GM12878 (cell line): Measurements from ENCODE around the gene TEC. TPM values are rescaled to one million over a fixed set of nuclear protein-coding genes. Genes with fewer than 3 reads are reported as not detected.

Experiments
- ATF7 ChIP-seq: fragments of 450-650 bp; IDR thresholded peaks from 2 replicates; pipeline ENCODE4 v1.6.1; 2016; ENCODE audit warnings: low read depth, mild to moderate bottlenecking
- BHLHE40 ChIP-seq, 2 experiments: fragments of 450-650 bp in 1 of 2; IDR thresholded peaks; 2 replicates each; pipeline ENCODE4 v1.6.1; 2011 to 2017; ENCODE audit warnings: low read depth in 2 of 2, borderline replicate concordance in 1 of 2, improper control_type of control experiment in 1 of 2, low read length in 1 of 2, mild to moderate bottlenecking in 1 of 2
- CBX5 ChIP-seq: sonication (generic); IDR thresholded peaks from 2 replicates; pipeline ENCODE4 v1.6.1; 2016; ENCODE audit warnings: low read depth, moderate library complexity, mild to moderate bottlenecking, inconsistent platforms
- CEBPZ ChIP-seq: fragments of 150-350 bp; IDR thresholded peaks from 2 replicates; pipeline ENCODE4 v1.6.1; 2016; ENCODE audit warnings: low read depth, low read length
- E2F8 ChIP-seq: fragments of 450-650 bp; IDR thresholded peaks from 2 replicates; pipeline ENCODE4 v1.6.1; 2018; ENCODE audit warnings: mild to moderate bottlenecking, low read depth, moderate library complexity; ENCODE audit not compliant: partially characterized antibody
- EED ChIP-seq: sonication (generic); IDR thresholded peaks from 2 replicates; pipeline ENCODE4 v1.6.1; 2016; ENCODE audit warnings: antibody characterized with exemption, low read depth
- HDAC6 ChIP-seq: fragments of 200-600 bp; sonication (generic); IDR thresholded peaks from one replicate; pipeline ENCODE4 v1.8.0; 2017; ENCODE audit warnings: antibody characterized with exemption; ENCODE audit not compliant: unreplicated experiment
- JUNB ChIP-seq: IDR thresholded peaks from 2 replicates; pipeline ENCODE4 v1.6.1; 2016; ENCODE audit warnings: antibody characterized with exemption, mild to moderate bottlenecking
- NBN ChIP-seq: fragments of 450-650 bp; IDR thresholded peaks from 2 replicates; pipeline ENCODE4 v1.6.1; 2016
- NR2C1 ChIP-seq: fragments of 450-650 bp; IDR thresholded peaks from 2 replicates; pipeline ENCODE4 v1.6.1; 2017; ENCODE audit warnings: antibody characterized with exemption, mild to moderate bottlenecking, moderate library complexity
- PAX5 ChIP-seq: IDR thresholded peaks from 2 replicates; pipeline ENCODE4 v1.6.1; 2011; ENCODE audit warnings: low read depth, low read length, borderline replicate concordance
- POLR2A ChIP-seq: IDR thresholded peaks from 2 replicates; pipeline ENCODE4 v1.6.1; 2011; ENCODE audit warnings: low read depth, mild to moderate bottlenecking, low read length
- RUNX3 ChIP-seq: IDR thresholded peaks from 2 replicates; pipeline ENCODE4 v1.6.1; 2012; ENCODE audit warnings: low read length, inconsistent platforms
- SPI1 ChIP-seq: IDR thresholded peaks from 2 replicates; pipeline ENCODE4 v1.6.1; 2011; ENCODE audit warnings: low read depth, mild to moderate bottlenecking, low read length, moderate library complexity, borderline replicate concordance; ENCODE audit not compliant: insufficient read depth
- TAF1 ChIP-seq: IDR thresholded peaks from 2 replicates; pipeline ENCODE4 v1.6.1; 2011; ENCODE audit warnings: mild to moderate bottlenecking, low read depth, low read length, borderline replicate concordance
- TBL1XR1 ChIP-seq: IDR thresholded peaks from 2 replicates; pipeline ENCODE4 v1.6.1; 2012; ENCODE audit warnings: low read depth, low read length, improper control_type of control experiment
- TCF3 ChIP-seq: IDR thresholded peaks from 2 replicates; pipeline ENCODE4 v1.6.1; 2012; ENCODE audit warnings: low read depth, mild to moderate bottlenecking, low read length, borderline replicate concordance; ENCODE audit not compliant: insufficient read depth
- WRNIP1 ChIP-seq: IDR thresholded peaks from 2 replicates; pipeline ENCODE4 v1.6.1; 2011; ENCODE audit warnings: low read depth, low read length, improper control_type of control experiment, borderline replicate concordance
- ZSCAN29 ChIP-seq: fragments of 450-650 bp; IDR thresholded peaks from 2 replicates; pipeline ENCODE4 v1.6.1; 2017; ENCODE audit warnings: mild to moderate bottlenecking, moderate library complexity
- polyA plus RNA-seq, 11 experiments: library from polyadenylated mRNA; depleted of rRNA in 4 of 11; unstranded in 6 of 11; stranded (reverse) in 5 of 11; fragments of >200 nt; fragmentation: Nextera tagmentation in 4 of 11; fragmentation: Illumina TruSeq in 1 of 11; extraction: Ambion mirVana in 4 of 11; extraction: Trizol in 1 of 11; gene quantifications; 1 replicate in 1 of 11; 2 replicates in 10 of 11; pipeline versions ENCODE4 v1.2.1 to v1.2.3, GENCODE V29; 2011 to 2016; ENCODE audit warnings: inconsistent platforms in 2 of 11, missing spikeins in 2 of 11, low read depth in 1 of 11
- total RNA-seq, 4 experiments: library from RNA; depleted of rRNA in 3 of 4; stranded (reverse); fragments of >200 nt in 3 of 4; fragmentation: Illumina TruSeq in 1 of 4; extraction: Trizol in 1 of 4; gene quantifications; 2 replicates each; pipeline versions ENCODE4 v1.2.1 to v1.2.3, GENCODE V29; 2013 to 2021
- TF ChIP-seq, protein P1 (sequence below): fragments of 450-650 bp; IDR thresholded peaks from 2 replicates; pipeline ENCODE4 v1.6.1; 2016; ENCODE audit warnings: mild to moderate bottlenecking, moderate library complexity, borderline replicate concordance

The TEC gene
- total and polyA plus RNA-seq, 10 of the 15 experiments (the other 5 are each of a cell fraction or from before 2014, with no cell fraction given): 7.4 to 27.2 (median 17.1) TPM

DNA sequence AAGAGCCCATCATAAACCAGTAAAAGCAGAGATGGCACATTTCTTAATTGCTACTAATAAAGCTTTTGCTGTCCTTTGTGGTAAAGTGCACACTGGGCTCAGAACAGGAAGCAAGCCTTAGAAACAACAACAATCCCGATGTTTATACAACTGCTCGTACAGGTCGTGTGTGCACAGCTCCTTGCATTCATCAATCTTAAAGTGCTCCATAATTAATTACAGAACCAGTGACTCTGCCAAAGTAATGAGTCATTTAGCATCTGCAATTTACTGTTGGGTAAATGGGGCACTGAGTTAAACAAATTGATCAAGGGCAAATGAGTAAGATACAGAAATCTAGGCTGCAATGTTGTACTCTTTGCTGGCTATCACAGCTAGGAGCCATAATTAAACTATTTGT, 74.3 kb downstream of the TEC start (continued):
- TF ChIP-seq CEBPZ (no peak), WRNIP1 (no peak), TCF3 (no peak), ZSCAN29 (0 out of 2 replicates have a peak, but pooled peaks have one; percentile 14), SPI1 (no peak), ATF7 (no peak), E2F8 (no peak), HDAC6 (no peak), PAX5 (no peak), POLR2A (no peak), TAF1 (no peak), TBL1XR1 (no peak), BHLHE40 (IDR thresholded peaks at IDR 0.05; ENCODE audit: borderline replicate concordance in 1 of 2, low read depth in 2 of 2, low read length in 1 of 2) (0 out of 4 replicates have a peak, but pooled peaks of 1 of the 2 experiments have one; percentile 22), RUNX3 (peak; percentile 51; the same call in 1 of the 2 replicates), NBN (no peak), CBX5 (no peak), EED (no peak), JUNB (no peak), NR2C1 (no peak)
- TF ChIP-seq, protein P1, sequence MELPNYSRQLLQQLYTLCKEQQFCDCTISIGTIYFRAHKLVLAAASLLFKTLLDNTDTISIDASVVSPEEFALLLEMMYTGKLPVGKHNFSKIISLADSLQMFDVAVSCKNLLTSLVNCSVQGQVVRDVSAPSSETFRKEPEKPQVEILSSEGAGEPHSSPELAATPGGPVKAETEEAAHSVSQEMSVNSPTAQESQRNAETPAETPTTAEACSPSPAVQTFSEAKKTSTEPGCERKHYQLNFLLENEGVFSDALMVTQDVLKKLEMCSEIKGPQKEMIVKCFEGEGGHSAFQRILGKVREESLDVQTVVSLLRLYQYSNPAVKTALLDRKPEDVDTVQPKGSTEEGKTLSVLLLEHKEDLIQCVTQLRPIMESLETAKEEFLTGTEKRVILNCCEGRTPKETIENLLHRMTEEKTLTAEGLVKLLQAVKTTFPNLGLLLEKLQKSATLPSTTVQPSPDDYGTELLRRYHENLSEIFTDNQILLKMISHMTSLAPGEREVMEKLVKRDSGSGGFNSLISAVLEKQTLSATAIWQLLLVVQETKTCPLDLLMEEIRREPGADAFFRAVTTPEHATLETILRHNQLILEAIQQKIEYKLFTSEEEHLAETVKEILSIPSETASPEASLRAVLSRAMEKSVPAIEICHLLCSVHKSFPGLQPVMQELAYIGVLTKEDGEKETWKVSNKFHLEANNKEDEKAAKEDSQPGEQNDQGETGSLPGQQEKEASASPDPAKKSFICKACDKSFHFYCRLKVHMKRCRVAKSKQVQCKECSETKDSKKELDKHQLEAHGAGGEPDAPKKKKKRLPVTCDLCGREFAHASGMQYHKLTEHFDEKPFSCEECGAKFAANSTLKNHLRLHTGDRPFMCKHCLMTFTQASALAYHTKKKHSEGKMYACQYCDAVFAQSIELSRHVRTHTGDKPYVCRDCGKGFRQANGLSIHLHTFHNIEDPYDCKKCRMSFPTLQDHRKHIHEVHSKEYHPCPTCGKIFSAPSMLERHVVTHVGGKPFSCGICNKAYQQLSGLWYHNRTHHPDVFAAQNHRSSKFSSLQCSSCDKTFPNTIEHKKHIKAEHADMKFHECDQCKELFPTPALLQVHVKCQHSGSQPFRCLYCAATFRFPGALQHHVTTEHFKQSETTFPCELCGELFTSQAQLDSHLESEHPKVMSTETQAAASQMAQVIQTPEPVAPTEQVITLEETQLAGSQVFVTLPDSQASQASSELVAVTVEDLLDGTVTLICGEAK: peak; percentile 94
